HG02571 (cell line): Measurements from ENCODE around the gene ZNF555.
"Not testable (repeated sequence)": the region's sequence is repeated elsewhere in the genome, so short reads cannot be mapped to it uniquely, and the experiment has no call there.

Experiments used
- ATAC-seq: cut with Tn5 transposase; IDR thresholded peaks from one replicate; pipeline ENCODE4 v1.9.1; 2021; ENCODE audit warnings: mild to moderate bottlenecking, moderate library complexity; ENCODE audit not compliant: unreplicated experiment

ZNF555 gene

DNA sequence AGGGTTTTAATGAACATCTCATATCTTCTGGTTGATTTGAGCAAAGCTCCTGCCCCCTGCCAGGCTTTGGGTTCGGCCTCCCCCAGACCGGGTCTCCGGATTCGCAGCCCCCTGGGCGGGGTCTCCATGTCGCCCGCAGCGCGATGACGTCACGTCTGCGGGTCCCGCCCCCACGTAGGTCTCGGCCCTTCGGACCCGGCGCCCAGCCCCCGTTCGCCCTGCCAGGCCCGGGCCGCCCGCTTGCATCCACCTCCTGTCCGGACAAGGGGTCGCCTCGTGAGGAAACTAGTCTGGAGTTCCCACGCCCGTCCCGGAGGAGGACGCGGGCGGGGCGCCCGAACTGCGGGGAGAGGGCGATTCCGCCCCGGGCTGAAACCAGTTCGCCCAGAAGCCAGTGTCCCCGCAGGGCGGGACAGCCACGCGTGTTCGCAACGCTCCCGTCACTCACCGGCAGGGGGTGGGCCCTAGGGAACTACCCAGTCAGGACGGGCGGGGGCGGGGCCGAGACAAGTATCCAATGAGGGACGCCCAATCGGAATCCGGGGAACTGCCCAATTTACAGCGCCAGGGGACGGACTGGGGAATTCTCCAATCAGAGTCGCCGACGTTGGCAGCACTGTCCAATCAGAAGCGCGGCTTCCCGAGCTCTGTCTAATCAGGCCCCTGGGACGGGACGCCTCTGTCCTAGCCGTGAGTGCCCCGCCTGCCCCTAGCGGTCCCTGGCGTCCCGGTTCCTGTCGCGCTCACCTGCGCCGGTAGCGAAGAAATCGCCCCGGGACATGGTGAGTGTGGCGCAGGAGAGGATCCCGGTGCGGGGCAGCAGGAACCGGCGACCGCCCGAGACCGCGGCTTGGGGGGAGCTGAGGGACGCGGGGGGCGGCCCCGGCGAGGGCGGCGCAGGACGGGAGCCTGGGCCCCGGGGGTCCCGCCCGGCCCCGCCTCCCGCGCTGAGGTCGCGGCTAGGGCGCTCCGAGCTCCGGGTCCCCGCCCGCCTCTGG is at the start of gene ZNF555:
Gene ZNF555 (plus strand): TSS at position 682 of the 998 bp plus-strand sequence. CDS start 98 bp downstream, at position 780.
- ATAC-seq = peak; percentile 95

DNA sequence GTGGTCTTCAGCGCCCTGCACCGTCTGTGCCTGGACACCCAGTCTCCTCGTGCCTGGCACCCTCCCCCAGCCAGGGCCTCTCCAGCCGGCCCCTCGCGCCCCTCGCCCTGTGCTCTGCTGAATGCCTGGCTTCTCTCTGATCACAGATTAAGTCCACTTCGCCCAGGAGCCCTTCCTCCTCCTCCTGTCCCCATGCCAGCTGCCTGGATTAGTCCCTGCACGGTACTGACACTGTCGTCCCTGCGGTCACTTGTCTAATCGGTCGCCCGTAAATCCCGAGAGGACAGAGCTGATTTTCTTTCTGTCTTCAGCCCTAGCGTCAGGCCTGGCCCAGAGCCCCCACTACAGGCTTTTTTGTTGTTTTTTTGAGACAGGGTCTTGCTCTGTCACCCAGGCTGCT is 49.4 kb upstream of the ZNF555 start:
- no peak for ATAC-seq

DNA sequence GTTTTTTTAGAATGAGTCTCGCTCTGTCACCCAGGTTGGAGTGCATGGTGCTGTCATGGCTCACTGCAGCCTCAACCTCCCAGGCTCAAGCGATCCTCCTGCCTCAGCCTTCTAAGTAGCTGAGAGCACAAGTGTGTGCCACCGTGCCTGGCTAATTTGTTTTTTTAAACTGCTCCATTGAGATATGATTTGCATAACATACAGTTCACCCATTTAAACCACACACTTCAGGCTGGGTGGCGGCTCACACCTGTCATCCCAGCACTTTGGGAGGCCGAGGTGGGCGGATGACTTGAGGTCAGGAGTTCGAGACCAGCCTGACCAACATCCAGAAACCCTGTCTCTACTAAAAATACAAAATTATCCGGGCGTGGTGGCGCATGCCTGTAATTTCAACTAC is 48.6 kb upstream of the ZNF555 start:
- ATAC-seq = not testable (repeated sequence)

DNA sequence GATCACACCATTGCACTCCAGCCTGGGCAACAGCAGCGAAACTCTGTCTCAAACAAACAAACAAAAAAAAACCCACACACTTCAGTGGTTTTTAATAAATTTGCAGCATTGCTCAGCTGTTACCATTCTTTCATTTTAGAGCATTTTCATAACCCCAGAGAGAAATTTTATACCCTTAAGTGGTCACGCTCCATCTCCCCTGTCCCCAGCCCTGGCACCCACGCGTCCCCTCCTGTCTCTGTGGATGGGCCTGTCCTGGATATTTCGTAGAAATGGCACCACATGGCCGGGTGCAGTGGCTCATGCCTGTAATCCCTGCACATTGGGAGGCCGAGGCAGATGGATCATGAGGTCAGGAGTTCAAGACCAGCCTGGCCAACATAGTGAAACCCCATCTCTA is 48.1 kb upstream of the ZNF555 start:
- no peak for ATAC-seq

DNA sequence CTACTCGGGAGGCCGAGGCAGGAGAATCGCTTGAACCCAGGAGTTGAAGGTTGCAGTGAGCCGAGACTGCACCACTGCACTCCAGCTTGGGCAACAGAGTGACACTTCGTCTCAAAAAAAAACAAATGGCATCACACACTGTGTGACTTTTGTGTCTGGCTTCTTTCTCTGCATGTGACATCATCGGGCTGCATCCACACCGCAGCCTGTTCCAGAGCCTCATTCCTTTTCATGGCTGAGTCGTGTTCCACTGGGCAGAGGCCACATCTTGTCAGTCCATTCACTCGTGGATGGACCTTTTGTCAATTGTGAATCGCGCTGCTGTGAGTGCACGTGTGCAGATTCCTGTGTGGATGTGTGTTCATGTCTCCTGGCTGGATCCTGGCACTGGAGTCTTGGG is 47.7 kb upstream of the ZNF555 start:
- ATAC-seq = no peak

DNA sequence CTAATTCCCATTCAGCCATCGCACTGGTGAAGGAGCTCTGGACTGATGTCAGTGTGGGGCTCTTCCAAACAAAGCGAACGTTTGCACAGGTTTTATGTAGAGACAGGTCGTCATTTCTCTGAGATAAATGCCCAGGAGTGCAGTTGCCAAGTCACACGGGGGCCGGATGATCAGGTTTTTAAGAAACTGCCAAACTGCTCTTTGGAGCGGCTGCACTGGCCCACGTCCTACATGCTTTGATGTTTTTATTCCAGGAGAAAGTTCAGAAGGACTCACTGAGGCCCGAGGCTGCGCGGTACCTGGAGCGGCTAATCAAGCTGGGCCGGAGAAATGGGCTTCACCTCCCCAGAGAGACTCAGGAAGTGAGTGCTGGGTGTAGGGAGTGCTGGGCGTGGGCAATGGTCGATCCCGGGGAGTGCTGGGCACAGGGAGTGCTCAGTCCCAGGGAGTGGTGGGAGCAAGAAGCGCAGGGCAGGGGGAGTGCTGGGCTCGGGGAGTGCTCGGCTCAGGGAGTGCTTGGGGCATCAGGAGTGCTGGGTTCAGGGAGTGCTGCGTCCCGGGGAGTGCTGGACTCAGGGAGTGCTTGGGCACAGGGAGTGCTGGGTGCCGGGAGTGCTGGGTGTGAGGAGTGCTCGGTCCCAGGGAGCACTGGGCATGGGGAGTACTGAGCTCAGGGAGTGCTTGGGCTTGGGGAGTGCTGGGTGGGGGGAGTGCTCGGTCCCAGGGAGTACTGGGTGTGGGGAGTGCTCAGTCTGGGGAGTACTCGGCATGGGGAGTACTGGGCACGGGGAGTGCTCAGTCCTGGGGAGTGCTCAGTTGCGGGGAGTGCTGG is 45.2 kb upstream of the ZNF555 start:
- ATAC-seq = no peak

DNA sequence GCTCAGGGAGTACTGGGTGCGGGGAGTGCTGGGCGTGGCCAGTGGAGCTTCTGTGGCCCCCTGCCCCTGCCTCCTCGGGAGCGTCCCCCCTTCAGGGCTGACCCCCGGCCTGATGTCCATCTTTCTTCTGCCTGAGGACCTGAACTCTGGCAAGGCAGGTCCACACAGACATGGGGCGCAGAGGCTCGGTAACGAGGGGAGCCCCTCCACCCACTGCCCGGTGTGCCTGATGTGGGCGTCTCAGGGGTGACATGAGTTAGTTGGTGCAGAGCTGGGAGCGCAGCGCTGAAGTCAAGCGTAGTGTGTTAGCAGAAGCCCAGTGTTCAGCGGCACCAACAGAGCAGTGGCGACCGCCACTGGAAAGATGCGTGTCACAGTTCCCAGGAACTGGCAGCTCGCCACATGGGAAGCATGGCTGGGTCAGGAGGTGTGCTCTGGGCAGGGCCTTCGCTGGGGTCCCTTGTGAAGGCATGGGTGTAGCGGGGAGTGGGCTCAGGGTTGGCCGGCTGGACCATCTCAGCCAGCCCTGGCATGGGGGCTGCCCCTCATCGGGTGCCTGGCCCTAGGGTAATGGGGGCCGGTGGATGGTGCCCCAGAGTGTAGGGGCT is 44.5 kb upstream of the ZNF555 start:
- ATAC-seq = no peak

DNA sequence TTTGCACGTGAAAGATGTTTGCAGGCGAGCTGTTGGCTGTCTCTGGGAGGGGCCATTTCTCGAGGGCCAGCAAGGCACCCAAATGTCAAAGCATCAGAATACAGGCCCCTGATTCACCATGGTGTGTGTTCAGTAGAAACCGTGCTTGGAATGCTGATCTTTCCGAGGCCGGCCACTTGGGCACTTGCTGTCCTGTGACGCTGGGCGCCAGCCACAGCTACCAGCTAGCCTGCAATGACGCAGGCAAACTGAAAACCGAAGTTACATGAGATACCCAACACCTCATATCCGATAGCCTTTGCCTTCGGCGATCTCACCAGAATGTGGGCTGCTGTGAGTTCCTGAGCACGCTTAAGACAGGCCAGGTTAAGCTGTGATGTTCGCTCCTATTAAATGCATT is 44.0 kb upstream of the ZNF555 start:
- ATAC-seq = no peak

DNA sequence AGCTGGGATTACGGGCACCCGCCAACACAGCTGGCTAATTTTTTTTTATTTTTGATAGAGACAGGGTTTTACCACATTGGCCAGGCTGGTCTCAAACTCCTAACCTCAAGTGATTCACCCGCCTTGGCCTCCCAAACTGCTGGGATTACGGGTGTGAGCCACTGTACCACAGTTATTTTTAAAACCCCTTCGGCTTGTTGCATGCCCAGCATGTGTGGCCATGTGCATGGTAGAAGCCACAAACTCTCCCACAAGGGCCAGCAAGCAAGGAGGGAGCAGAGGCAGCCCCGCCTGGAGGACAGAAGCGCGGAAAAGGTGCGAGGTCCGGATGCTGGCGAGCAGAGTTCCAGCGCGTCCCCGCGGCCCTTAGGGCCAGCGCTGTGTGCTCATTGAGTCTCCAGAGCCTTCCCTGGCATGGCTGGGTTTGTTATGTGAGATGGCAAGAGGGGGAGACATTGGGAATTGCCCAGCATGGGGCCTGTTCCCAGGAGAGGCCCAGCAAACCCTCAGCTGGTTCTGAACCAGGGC is 43.1 kb upstream of the ZNF555 start:
- ATAC-seq = no peak

DNA sequence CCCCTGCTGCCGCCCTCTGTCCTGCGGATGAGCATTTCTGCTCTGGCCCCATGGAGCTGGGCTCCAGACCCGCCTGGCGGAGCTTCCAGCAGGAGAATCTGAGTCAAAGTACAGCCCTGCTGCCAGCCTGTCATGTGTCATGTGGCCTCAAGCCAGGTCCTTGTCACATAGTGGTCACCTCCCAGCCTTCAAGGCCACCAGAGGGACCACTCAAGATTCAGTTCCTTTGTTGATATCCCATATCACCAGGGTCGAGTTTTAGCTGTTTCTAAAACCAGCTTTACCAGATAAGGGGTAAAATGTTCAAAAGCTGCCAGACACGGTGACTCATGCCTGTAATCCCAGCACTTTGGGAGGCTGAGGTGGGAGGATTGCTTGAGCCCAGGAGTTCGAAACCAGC is 42.5 kb upstream of the ZNF555 start:
- no peak for ATAC-seq

DNA sequence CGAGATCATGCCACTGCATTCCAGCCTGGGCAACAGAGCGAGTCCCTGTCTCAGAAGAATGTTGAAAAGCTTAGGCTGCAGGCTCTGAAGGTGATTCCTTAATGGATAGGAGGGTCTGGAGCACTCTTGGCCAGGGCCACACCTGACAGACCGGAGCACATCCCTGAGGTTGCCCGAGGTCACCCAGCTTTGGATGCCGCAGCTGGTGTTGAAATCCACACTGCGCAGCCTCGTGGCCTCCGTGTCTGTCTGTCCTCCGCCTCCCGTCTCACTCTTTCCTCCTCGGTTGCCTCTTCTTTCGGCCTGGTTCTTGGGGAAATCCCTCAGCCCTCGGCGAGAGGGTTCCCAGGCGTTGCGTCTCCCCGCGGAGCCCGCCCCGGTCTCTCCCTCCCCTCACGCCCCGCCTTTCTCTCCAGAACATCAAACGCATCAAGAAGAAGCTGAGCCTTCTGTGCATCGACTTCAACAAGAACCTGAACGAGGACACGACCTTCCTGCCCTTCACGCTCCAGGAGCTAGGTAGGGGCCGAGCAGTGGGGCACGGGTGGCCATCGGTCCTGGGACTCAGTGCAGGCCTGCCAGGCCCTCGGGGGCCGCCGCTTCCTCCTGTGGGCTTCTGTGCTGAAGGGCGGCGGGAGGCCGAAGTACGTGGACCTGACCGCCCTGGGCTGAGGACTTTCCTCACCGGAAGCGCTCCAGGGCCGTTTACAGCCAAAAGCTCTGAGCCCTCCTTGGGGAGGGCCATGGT is 41.8 kb upstream of the ZNF555 start:
- no peak for ATAC-seq

DNA sequence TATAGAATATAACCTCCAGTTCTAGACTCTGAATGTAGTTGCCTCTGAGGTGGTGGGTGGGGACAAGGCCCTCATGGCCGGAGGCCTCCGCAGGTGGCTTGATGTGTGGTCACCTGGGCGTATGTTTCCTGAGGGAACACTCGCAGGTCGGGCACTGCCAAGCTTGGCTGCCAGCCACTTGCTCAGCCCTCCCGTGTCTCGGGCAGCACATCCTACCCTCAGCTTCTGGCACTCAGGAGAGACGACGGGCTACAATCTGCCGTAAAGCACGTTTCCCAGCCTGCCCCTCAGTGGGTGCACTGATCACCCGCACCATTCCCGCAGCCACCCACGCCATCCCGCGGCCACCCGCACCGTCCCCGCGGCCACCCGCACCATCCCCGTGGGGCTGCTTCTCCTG is 40.8 kb upstream of the ZNF555 start:
- no peak for ATAC-seq

DNA sequence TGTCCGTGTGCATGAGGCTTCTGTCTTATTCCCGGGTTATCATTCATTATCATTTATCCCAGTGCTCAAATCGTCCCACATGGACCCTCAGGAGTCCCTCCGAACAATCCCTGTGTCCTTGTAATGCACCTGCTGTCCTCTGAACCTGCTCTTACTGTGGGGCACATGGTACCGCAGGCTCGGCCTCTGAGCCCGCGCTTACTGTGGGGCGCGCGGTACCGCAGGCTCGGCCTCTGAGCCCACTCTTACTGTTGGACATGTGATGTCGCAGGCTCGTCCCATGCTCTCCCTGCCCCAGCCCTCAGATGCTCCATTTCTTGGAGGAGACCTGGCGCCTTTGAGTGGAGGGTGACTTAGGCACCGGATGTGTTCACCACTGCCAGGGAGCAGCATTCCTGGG is 38.4 kb upstream of the ZNF555 start:
- ATAC-seq = no peak

DNA sequence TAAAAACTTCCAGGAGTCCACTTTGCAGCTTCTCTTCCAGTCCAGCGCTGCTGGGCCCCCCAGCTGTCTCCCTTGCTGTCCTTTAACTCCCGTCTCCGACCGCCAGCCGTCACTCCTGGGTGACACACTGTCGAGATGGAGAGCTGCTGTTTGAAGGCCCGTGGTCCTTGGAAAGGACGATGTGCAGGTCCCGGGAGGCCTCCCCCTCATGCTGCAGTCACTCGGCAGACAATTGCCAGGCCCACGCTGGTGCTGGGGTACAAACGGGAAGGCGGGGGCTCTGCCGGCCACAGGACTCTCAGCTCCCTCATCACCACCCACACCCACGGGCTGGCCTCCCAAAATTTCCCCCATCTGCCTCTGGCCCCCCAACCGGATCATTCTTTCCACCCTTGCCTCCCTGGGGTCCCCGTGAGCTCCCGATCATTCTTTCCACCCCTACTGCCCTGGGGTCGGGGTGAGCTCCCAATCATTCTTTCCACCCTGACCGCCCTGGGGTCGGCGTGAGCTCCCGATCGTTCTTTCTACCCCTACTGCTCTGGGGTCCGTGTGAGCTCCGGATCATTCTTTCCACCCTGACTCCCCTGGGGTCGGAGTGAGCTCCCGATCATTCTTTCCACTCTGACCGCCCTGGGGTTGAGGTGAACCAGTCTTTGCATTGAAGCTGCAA is 37.7 kb upstream of the ZNF555 start:
- no peak for ATAC-seq

DNA sequence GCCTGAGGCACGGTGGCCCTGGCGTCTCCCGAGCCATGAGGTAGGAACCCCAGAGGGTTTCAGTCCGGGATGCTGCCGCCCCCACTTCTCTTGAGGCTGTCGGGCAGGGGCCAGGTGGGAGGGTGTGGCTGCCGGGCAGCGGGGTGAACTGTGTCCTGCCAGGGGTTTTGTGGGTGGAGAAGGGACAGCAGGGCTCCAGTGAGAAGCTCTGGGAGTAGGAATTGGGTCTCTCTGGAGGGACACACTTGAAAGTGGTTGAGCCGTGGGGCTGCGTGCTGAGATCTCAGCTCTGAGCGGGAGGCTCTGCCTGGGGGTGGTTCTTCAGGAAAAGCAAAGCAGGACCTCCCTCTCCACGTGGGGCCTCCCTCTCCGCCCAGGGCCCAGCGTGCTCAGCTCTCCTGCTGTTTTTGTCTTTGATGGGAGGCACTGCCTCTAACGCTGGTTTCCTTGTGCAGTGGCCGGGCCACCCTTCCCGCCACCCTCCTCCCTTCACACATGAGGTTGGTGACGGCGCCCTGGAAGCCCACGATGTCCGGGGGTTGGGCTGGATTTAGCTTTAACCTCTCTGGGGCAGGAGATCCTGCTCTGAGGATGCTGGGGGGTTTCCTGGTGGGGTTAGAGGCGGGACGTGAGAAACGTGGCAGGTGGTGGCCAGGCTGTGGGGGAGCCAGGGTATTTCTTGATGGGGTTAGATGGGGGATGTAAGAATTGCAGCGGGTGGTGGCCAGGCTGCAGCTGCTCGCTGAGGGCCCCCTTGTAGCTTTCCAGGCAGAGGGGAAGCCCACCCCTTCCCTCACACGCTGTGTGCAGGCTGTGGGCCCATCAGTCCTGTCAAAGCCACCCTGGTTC is 36.9 kb upstream of the ZNF555 start:
- ATAC-seq = no peak

DNA sequence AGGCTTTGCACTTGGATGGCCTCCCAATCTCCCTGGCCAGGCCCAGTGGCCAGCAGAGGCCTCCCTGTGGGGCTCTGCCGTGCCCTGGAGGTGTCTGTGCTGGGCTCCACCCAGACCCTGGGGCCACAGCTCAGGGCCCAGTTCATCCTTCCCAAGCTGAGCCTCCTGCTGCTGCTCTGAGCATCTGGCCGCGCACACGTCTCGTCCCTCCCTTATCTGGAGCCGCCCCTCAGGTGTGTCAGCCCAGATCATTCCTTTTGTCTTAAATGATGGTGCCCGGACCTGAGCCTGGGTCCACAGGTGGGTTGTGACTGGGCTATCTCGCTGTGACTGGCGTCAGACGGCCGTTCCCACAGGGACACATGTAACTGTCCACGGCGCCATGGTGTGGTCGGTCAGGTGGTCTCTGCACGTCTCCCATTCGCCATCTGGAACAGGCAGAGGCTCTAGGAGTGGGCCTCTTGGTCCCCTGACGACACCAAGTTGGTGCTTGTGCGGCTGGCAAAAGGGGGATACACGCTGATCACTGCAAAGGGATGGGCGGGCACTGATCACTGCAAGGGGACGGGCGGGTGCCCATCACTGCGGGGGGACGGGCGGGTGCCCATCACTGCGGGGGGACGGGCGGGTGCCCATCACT is 35.9 kb upstream of the ZNF555 start:
- no peak for ATAC-seq

DNA sequence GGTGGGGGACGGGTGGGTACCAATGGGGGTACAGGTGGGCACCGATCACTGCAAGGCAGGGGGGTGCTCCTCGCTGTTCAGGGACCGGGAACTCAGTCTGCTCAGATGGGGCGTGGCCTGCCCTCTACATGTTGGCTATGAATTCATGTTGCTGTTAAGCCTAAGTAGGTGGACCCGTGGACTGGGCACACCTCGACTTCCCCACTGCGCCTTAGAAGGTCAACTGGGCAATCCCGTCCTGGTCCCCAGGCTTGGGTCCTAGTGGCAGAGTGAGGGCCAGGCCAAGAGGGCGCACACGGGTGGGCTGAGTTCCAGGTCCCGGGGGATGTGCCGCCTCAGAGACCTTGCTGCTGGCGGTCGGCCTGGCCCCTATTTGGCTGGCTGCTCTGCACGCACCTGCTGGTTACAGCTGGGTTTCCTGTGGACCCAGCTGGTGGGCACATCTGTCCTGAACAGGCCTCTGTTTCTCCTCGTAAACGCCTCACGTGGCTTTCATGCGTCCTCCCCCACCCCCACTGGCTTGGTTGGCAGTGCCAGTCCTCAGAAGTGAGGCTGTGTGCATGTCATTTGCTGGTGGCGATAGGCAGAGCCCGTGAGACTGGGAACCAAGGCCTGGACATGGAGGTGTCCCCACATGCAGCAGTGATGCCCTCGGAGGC is 35.2 kb upstream of the ZNF555 start:
- no peak for ATAC-seq
